C4-2B (cell line): ENCODE measurements around the gene PROKR1.

Experiments used
- H3K27ac ChIP-seq: fragments of 450-650 bp; 2 replicates; pipeline ENCODE4 v1.5.1; 2017
- CTCF ChIP-seq: fragments of 450-650 bp; conservative IDR thresholded peaks from 2 replicates; pipeline ENCODE4 v1.5.1; 2017; ENCODE audit warnings: mild to moderate bottlenecking
- ZFX ChIP-seq: fragments of 450-650 bp; IDR thresholded peaks from 2 replicates; pipeline ENCODE4 v1.6.1; 2017

Gene PROKR1

DNA sequence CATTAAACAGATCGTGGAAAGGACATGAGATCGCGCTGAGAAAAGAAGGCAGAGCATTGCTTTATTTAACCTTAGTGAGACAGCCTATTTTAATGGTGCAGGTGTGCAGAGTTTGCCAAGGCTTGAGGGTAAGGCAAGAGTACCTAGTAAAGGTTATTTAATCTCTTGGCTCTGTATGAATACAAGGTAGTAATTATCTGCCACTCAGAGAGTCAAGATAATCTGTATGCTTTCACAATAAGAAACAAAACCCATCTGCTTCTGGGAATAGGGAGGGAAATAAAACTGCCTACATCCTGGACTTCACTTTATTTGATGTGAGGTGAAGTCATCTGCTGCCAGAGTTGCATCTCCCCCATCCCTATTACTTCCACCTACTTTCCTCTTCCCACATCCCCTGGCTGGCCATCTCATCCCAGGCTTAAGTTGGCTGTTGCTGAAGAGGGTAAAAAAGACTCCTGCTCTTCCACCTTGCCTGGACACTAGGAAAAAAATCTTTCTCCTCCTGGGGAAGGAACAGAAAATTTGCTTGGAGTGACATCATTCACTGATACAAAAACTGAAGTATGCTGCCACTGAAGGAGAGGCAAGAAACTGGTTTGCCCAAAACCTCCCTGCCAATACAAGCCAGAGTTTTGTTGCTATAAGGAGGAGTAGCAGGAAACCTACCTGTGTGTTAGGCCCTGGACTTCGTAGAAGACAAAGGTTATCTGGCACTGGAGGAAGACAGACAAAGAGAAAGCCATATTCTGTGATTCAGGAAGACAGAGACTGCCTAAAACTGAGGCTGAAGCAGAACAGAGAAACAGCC is 55.4 kb downstream of the PROKR1 start:
- no peak overlapping the region for H3K27ac ChIP-seq
- TF ChIP-seq ZFX (no peak), CTCF (no peak)

- TF ChIP-seq ZFX (no peak), CTCF (no peak)
- no peak overlapping the region for H3K27ac ChIP-seq
Observed at GRCh38 chr2:68700560-68700959, 57.2 kb downstream of the PROKR1 start.

DNA sequence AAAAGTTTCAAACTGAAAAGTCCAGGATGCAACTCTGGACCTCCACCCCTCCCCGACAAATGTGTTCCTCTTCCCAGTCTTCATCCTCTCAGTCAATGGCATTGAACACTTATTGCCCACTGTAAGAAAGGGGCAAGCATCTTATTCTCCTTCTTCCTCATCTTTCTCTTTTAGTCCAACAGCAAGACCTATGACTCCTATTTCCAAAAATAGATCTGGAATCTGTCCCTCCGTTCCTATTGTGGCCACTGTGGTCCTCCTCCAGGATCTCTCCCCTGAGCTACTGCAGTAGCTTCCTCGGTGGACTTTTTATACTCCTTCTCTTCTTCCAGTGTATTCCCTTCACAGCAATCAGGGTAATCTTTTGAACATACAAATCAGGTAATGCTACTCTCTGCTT is 63.3 kb downstream of the PROKR1 start:
- H3K27ac ChIP-seq, result no peak overlapping the region
- TF ChIP-seq CTCF, result no peak
